ENCODE results near the gene SLC8A2.

The SLC8A2 gene

GRCh38 chr19:47481460-47482052 is 9.9 kb upstream of the SLC8A2 start:
- peaks cover 23% of the 10 kb centered on the region for H3K4me1 ChIP-seq (ENCODE audit: insufficient read depth, low read length, severe bottlenecking)
- H3K9me2 ChIP-seq (ENCODE audit: low read depth, low read length): no peaks in the 10 kb centered on the region
- H3K27ac ChIP-seq (ENCODE audit: low read depth, low read length, poor library complexity, severe bottlenecking): no peak overlapping the region
- H3K79me2 ChIP-seq (ENCODE audit: insufficient read depth, low read length): no peaks in the 10 kb centered on the region
- H3K27me3 ChIP-seq (ENCODE audit: insufficient read depth, low read length): no peaks in the 10 kb centered on the region
- H3K4me2 ChIP-seq (ENCODE audit: low read length): no peak overlapping the region
- peaks cover 6% of the 10 kb centered on the region; the same call in 1 of the 2 replicates for H3K36me3 ChIP-seq (ENCODE audit: insufficient read depth, low read length)
- H2AFZ ChIP-seq (ENCODE audit: low read length): no peak overlapping the region
- no peaks in the 10 kb centered on the region for H3K9me3 ChIP-seq (ENCODE audit: low read length)
- H3K9ac ChIP-seq (ENCODE audit: low read length): no peak overlapping the region
- H4K20me1 ChIP-seq (ENCODE audit: insufficient read depth, low read length): no peaks in the 10 kb centered on the region
- H3K4me3 ChIP-seq (ENCODE audit: low read depth, low read length, poor library complexity, severe bottlenecking): no peak overlapping the region
- H3F3A ChIP-seq (ENCODE audit: insufficient read depth, low read length): no peaks in the 10 kb centered on the region
- no peak for TF ChIP-seq EZH2 (IDR thresholded peaks at IDR 0.05; ENCODE audit: borderline replicate concordance, low read length)
- TF ChIP-seq, protein P1, sequence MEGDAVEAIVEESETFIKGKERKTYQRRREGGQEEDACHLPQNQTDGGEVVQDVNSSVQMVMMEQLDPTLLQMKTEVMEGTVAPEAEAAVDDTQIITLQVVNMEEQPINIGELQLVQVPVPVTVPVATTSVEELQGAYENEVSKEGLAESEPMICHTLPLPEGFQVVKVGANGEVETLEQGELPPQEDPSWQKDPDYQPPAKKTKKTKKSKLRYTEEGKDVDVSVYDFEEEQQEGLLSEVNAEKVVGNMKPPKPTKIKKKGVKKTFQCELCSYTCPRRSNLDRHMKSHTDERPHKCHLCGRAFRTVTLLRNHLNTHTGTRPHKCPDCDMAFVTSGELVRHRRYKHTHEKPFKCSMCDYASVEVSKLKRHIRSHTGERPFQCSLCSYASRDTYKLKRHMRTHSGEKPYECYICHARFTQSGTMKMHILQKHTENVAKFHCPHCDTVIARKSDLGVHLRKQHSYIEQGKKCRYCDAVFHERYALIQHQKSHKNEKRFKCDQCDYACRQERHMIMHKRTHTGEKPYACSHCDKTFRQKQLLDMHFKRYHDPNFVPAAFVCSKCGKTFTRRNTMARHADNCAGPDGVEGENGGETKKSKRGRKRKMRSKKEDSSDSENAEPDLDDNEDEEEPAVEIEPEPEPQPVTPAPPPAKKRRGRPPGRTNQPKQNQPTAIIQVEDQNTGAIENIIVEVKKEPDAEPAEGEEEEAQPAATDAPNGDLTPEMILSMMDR (IDR thresholded peaks at IDR 0.05; ENCODE audit: low read length): no peak

GRCh38 chr19:47480658-47481057 is 9.0 kb upstream of the SLC8A2 start:
- Histone ChIP-seq H3K9ac (ENCODE audit: low read length) (no peak overlapping the region), H3K9me3 (ENCODE audit: low read length) (no peaks in the 10 kb centered on the region), H3K27ac (ENCODE audit: low read depth, low read length, poor library complexity, severe bottlenecking) (no peak overlapping the region), H4K20me1 (ENCODE audit: insufficient read depth, low read length) (no peaks in the 10 kb centered on the region), H2AFZ (ENCODE audit: low read length) (no peak overlapping the region), H3K9me2 (ENCODE audit: low read depth, low read length) (no peaks in the 10 kb centered on the region), H3K4me3 (ENCODE audit: low read depth, low read length, poor library complexity, severe bottlenecking) (no peak overlapping the region), H3K79me2 (ENCODE audit: insufficient read depth, low read length) (no peaks in the 10 kb centered on the region), H3K4me2 (ENCODE audit: low read length) (no peak overlapping the region), H3K27me3 (ENCODE audit: insufficient read depth, low read length) (no peaks in the 10 kb centered on the region), H3K4me1 (ENCODE audit: insufficient read depth, low read length, severe bottlenecking) (peaks cover 17% of the 10 kb centered on the region), H3K36me3 (ENCODE audit: insufficient read depth, low read length) (peaks cover 2% of the 10 kb centered on the region; the same call in 1 of the 2 replicates), H3F3A (ENCODE audit: insufficient read depth, low read length) (no peaks in the 10 kb centered on the region)
- TF ChIP-seq EZH2 (IDR thresholded peaks at IDR 0.05; ENCODE audit: borderline replicate concordance, low read length): no peak
- TF ChIP-seq, protein P1 (IDR thresholded peaks at IDR 0.05; ENCODE audit: low read length): no peak

DNA sequence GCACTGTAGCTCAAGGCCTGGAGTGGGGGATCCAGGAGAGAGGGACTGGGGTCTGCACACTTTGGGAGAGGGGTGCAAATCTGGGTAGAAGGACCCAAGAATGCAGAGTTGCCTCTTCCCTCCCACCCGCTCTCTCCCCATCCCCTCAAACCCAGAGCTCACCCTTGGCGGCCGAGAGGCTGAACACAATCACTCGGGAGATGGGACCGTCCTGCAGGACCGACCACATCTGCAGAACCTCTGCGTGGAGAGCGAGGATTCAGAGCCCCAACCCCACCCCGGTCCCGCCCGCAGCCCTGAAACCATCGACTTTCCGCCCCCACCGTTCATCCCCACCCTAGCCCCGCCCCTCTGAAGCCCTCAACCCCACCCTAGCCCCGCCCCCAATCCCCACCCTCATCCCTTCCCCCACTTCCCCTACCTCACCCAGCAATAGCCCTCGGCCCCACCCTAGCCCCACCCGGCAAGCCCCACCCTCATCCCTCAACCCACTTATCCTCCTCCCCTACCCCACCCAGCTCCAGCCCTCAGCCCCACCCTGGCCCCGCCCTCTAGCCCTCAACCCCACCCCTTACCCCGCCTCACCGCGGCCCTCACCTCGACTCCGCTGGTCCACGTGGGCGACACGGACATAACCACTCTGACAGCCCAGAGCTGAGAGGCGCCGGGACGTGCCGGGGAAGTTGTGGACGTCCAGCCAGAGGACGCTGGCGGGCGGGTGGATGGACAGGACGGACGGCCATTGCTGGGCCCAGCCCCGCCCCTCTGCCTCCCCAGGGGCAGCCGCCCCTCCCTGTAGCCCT is 8.2 kb upstream of the SLC8A2 start:
- H3K4me1 ChIP-seq (ENCODE audit: insufficient read depth, low read length, severe bottlenecking): peaks cover 10% of the 10 kb centered on the region
- no peaks in the 10 kb centered on the region for H3K79me2 ChIP-seq (ENCODE audit: insufficient read depth, low read length)
- no peaks in the 10 kb centered on the region for H4K20me1 ChIP-seq (ENCODE audit: insufficient read depth, low read length)
- H3K36me3 ChIP-seq (ENCODE audit: insufficient read depth, low read length): no peaks in the 10 kb centered on the region
- no peak overlapping the region for H3K9ac ChIP-seq (ENCODE audit: low read length)
- no peaks in the 10 kb centered on the region for H3K27me3 ChIP-seq (ENCODE audit: insufficient read depth, low read length)
- H3K4me2 ChIP-seq (ENCODE audit: low read length): no peak overlapping the region
- H3K27ac ChIP-seq (ENCODE audit: low read depth, low read length, poor library complexity, severe bottlenecking): no peak overlapping the region
- no peaks in the 10 kb centered on the region for H3F3A ChIP-seq (ENCODE audit: insufficient read depth, low read length)
- no peak overlapping the region for H3K4me3 ChIP-seq (ENCODE audit: low read depth, low read length, poor library complexity, severe bottlenecking)
- no peaks in the 10 kb centered on the region for H3K9me2 ChIP-seq (ENCODE audit: low read depth, low read length)
- no peaks in the 10 kb centered on the region for H3K9me3 ChIP-seq (ENCODE audit: low read length)
- TF ChIP-seq, protein P1 (IDR thresholded peaks at IDR 0.05; ENCODE audit: low read length): no peak
- no peak for TF ChIP-seq EZH2 (IDR thresholded peaks at IDR 0.05; ENCODE audit: borderline replicate concordance, low read length)
- no peak overlapping the region for H2AFZ ChIP-seq (ENCODE audit: low read length)
